ENCODE measurements around the gene SLC2A1.

GRCh38 chr1:42946120-42946898 is 12.4 kb downstream of the SLC2A1 start:
- TF ChIP-seq POLR2A (IDR thresholded peaks at IDR 0.05): no peak
- TF ChIP-seq CTCF (IDR thresholded peaks at IDR 0.05): no peak
- TF ChIP-seq POLR2AphosphoS5 (IDR thresholded peaks at IDR 0.05): no peak
